ENCODE measurements around the gene SOX18. TPM values are rescaled to one million over a fixed set of nuclear protein-coding genes. Genes with fewer than 3 reads are reported as not detected.

The SOX18 gene
- total and polyA plus RNA-seq, 2 donors (not counting 1 experiment from before 2014, with no cell fraction given) = not detected

- peak in 1 of 2 donors; percentile 12 for DNase-seq (ENCODE audit: low read depth in 2 of 2)
- no peaks in the 10 kb centered on the region for H4K20me1 ChIP-seq (ENCODE audit: control insufficient read depth, extremely low read depth, insufficient read depth, low read length)
- TF ChIP-seq CTCF (conservative IDR thresholded peaks at IDR 0.05 in 1 of 2, IDR thresholded peaks at IDR 0.05 in 1 of 2; ENCODE audit: low read depth in 1 of 2, low read length in 2 of 2) = no peak
- no peak for TF ChIP-seq EZH2 (IDR thresholded peaks at IDR 0.05; ENCODE audit: low read length, missing control alignments)
- no peaks in the 10 kb centered on the region for H3K27me3 ChIP-seq (ENCODE audit: control insufficient read depth, insufficient read depth, low read length)
- no peaks in the 10 kb centered on the region for H3K9me3 ChIP-seq (ENCODE audit: control insufficient read depth, insufficient read depth, low read depth, low read length)
- H3K4me1 ChIP-seq (ENCODE audit: control insufficient read depth, extremely low read depth, insufficient read depth, low read length) = peaks cover 22% of the 10 kb centered on the region
- H3K4me3 ChIP-seq (replicated peaks in 1 of 4; ENCODE audit: control extremely low read depth in 1 of 4, insufficient read depth in 1 of 4, low read depth in 3 of 4, low read length in 4 of 4) = peak overlapping the region; percentile 67 to 88 (median 82)
- H3K79me2 ChIP-seq (ENCODE audit: control insufficient read depth, insufficient read depth, low read length) = no peaks in the 10 kb centered on the region
- H3K4me2 ChIP-seq (ENCODE audit: extremely low read depth, insufficient read depth, low read length) = peak overlapping the region; percentile 81
- peak overlapping the region; percentile 85 for H3K9ac ChIP-seq (ENCODE audit: insufficient read depth, low read length)
- H3K36me3 ChIP-seq (ENCODE audit: control insufficient read depth, insufficient read depth, low read length) = no peaks in the 10 kb centered on the region
- no peak overlapping the region for H2AFZ ChIP-seq (ENCODE audit: low read length)
- peak overlapping the region; percentile 70 for H3K27ac ChIP-seq (ENCODE audit: insufficient read depth, low read length)
These were observed 14.1 kb upstream of the SOX18 start for GRCh38 chr20:64063389-64064144.

GRCh38 chr20:64062596-64063388 is 13.4 kb upstream of the SOX18 start, which contains the start of gene TCEA2:
Gene TCEA2, plus strand, starts transcription at chr20:64063198. Its CDS starts 115 bp downstream, at chr20:64063313.
- no peaks in the 10 kb centered on the region for H4K20me1 ChIP-seq (ENCODE audit: control insufficient read depth, extremely low read depth, insufficient read depth, low read length)
- H3K36me3 ChIP-seq (ENCODE audit: control insufficient read depth, insufficient read depth, low read length) = no peaks in the 10 kb centered on the region
- peaks cover 22% of the 10 kb centered on the region for H3K4me1 ChIP-seq (ENCODE audit: control insufficient read depth, extremely low read depth, insufficient read depth, low read length)

More at GRCh38 chr20:64062596-64063388, 13.4 kb upstream of the SOX18 start, which contains the start of gene TCEA2:
- H3K4me3 ChIP-seq (replicated peaks in 1 of 4; ENCODE audit: control extremely low read depth in 1 of 4, insufficient read depth in 1 of 4, low read depth in 3 of 4, low read length in 4 of 4) = peak within 1 kb of the TSS; percentile 67 to 88 (median 82)
- DNase-seq (ENCODE audit: low read depth in 2 of 2) = peak; percentile 94 to 96
- peak within 1 kb of the TSS; percentile 98 for H3K4me2 ChIP-seq (ENCODE audit: extremely low read depth, insufficient read depth, low read length)
- H3K27ac ChIP-seq (ENCODE audit: insufficient read depth, low read length) = peak within 1 kb of the TSS; percentile 75
- H3K9ac ChIP-seq (ENCODE audit: insufficient read depth, low read length) = peak within 1 kb of the TSS; percentile 85
- H3K9me3 ChIP-seq (ENCODE audit: control insufficient read depth, insufficient read depth, low read depth, low read length) = no peaks in the 10 kb centered on the region
- no peak for TF ChIP-seq CTCF (conservative IDR thresholded peaks at IDR 0.05 in 1 of 2, IDR thresholded peaks at IDR 0.05 in 1 of 2; ENCODE audit: low read depth in 1 of 2, low read length in 2 of 2)
- no peak for TF ChIP-seq EZH2 (IDR thresholded peaks at IDR 0.05; ENCODE audit: low read length, missing control alignments)
- H3K27me3 ChIP-seq (ENCODE audit: control insufficient read depth, insufficient read depth, low read length) = no peaks in the 10 kb centered on the region
- H3K79me2 ChIP-seq (ENCODE audit: control insufficient read depth, insufficient read depth, low read length) = no peaks in the 10 kb centered on the region
- peak within 1 kb of the TSS; percentile 44 for H2AFZ ChIP-seq (ENCODE audit: low read length)

Measured in fibroblast of lung (primary cell).